Spleen (tissue), 11 donors: Measurements from ENCODE around the gene NPC1L1. TPM values are rescaled to one million over a fixed set of nuclear protein-coding genes. Genes with fewer than 3 reads are reported as not detected.
"Not testable (repeated sequence)": the region's sequence is repeated elsewhere in the genome, so short reads cannot be mapped to it uniquely, and the experiment has no call there.

Experiments used
- DNase-seq: peaks from one replicate; pipeline ENCODE4 v3.0.0-alpha.2; 2020
- H3K27ac ChIP-seq, 8 donors: fragments of 200-600 bp; sonication (generic) in 7 of 8; 1 replicate in 4 of 8; 2 replicates in 4 of 8; pipeline versions ENCODE4 v1.5.0 to v1.8.0; 2016 to 2021; ENCODE audit warnings: inconsistent platforms in 4 of 8, mild to moderate bottlenecking in 4 of 8, moderate library complexity in 1 of 8
- H3K27me3 ChIP-seq, 7 donors: fragments of 200-600 bp; sonication (generic) in 6 of 7; replicated peaks in 1 of 7; 1 replicate in 4 of 7; 2 replicates in 3 of 7; pipeline versions ENCODE4 v1.5.0 to v1.8.0; 2016 to 2021; ENCODE audit warnings: inconsistent platforms in 3 of 7, mild to moderate bottlenecking in 1 of 7
- H3K36me3 ChIP-seq, 6 donors: fragments of 200-600 bp; sonication (generic) in 5 of 6; 1 replicate in 4 of 6; 2 replicates in 2 of 6; pipeline versions ENCODE4 v1.5.0 to v1.8.0; 2016 to 2021; ENCODE audit warnings: inconsistent platforms in 2 of 6
- H3K4me1 ChIP-seq, 6 donors: fragments of 200-600 bp; sonication (generic) in 5 of 6; 1 replicate in 3 of 6; 2 replicates in 3 of 6; pipeline versions ENCODE4 v1.5.0 to v1.8.0; 2016 to 2021; ENCODE audit warnings: inconsistent platforms in 3 of 6
- H3K4me3 ChIP-seq, 8 donors: fragments of 200-600 bp; sonication (generic) in 7 of 8; 1 replicate in 4 of 8; 2 replicates in 4 of 8; pipeline versions ENCODE4 v1.5.0 to v1.8.0; 2016 to 2021; ENCODE audit warnings: inconsistent platforms in 4 of 8, mild to moderate bottlenecking in 4 of 8, moderate library complexity in 2 of 8
- H3K9me3 ChIP-seq, 8 donors: fragments of 200-600 bp; sonication (generic) in 7 of 8; 1 replicate in 4 of 8; 2 replicates in 4 of 8; pipeline versions ENCODE4 v1.5.0 to v1.8.0; 2016 to 2021; ENCODE audit warnings: inconsistent platforms in 4 of 8
- POLR2A ChIP-seq, 3 donors: fragments of 450-650 bp; IDR thresholded peaks; one replicate each; pipeline ENCODE4 v1.5.1; 2017; ENCODE audit warnings: antibody characterized with exemption in 3 of 3, mild to moderate bottlenecking in 1 of 3
- POLR2AphosphoS5 ChIP-seq, 3 donors: sonication (generic); formaldehyde crosslinking; IDR thresholded peaks; one replicate each; pipeline ENCODE4 v1.5.1; 2017; ENCODE audit warnings: antibody characterized with exemption in 3 of 3
- WGBS, 5 donors: extraction: QIAGEN DNeasy Blood & Tissue Kit in 3 of 5; methylation state at CpG; one replicate each; pipeline versions ENCODE4 v1.1.5 to v1.1.7; 2013 to 2018; 5-methylcytosine and 5-hydroxymethylcytosine counted together
- intact Hi-C: fragments of 100-400 bp; cut with DNase I; formaldehyde crosslinking; loops from one replicate; pipeline ENCODE4 v1.15.0; 2023; ENCODE audit warnings: low total_unique reads
- polyA plus RNA-seq, 3 donors: library from polyadenylated mRNA; stranded (reverse); fragments of 200-250 nt; gene quantifications; one replicate each; pipeline ENCODE4 v1.2.1, GENCODE V29; 2013
- total RNA-seq, 7 donors: library from RNA; depleted of rRNA in 3 of 7; stranded (reverse); fragments of >200 nt in 3 of 7; fragmentation: NEBNext Ultra II Directional in 4 of 7; extraction: Animal tissue kit (Norgen Biotek cat#: 25700) in 4 of 7; gene quantifications; one replicate each; pipeline versions ENCODE4 v1.1.0 to v1.2.1, GENCODE V29; 2016 to 2021
- TF ChIP-seq, protein P1 (sequence below), 11 experiments: fragments of 200-600 bp in 7 of 11; fragments of 450-650 bp in 4 of 11; sonication (generic) in 4 of 11; IDR thresholded peaks in 8 of 11; conservative IDR thresholded peaks in 3 of 11; 1 replicate in 7 of 11; 2 replicates in 4 of 11; pipeline versions ENCODE4 v1.4.0 to v1.8.0; 2016 to 2021; ENCODE audit warnings: antibody characterized with exemption in 11 of 11, inconsistent platforms in 4 of 11, mild to moderate bottlenecking in 1 of 11
- donor health status: healthy with polysubstance abuse.
- donor health status: DM: no; HTN: no; CAD: no; lungs with moderate emphysema.
- donor health status: DM: no; HTN: no; CAD: no.
- donor health status: Bipolar disorder and iron deficiency.
- donor health status: healthy.
- donor health status: DM: no; HTN: no; CAD: no.
- donor health status: DM: yes; HTN: yes; CAD: no.

NPC1L1 gene
- total and polyA plus RNA-seq, 10 donors: 0.02 to 0.07 (median 0.03) TPM; not detected in 6

DNA sequence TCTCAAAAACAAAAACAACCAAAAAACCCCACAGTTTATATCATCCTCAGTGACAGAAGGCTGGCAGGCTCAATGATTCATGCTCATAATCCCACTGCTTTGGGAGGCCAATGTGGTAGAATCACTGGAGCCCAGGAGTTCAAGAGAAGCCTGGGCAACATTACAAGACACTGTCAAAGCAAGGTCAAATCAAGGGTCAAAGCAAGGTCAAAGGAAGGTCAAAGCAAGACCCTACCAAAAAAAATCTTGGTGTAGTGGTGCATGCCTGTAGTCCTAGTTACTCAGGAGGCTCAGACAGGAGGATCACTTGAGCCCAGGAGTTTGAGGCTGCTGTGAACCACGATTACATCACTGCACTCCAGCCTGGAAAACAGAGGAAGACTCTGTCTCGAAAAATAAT is 14.2 kb upstream of the NPC1L1 start:
- DNase-seq: no peak
- H3K36me3 ChIP-seq: no peaks in the 10 kb centered on the region
- no peak overlapping the region for H3K4me3 ChIP-seq
- no peaks in the 10 kb centered on the region for H3K4me1 ChIP-seq
- no peaks in the 10 kb centered on the region for H3K9me3 ChIP-seq
- intact Hi-C loops: no loop called here
- H3K27me3 ChIP-seq: no peaks in the 10 kb centered on the region
- 64 to 87% (median 76%) methylated on average over 2 of the region's 2 CpGs for WGBS, 5 donors
- no peak overlapping the region for H3K27ac ChIP-seq
- TF ChIP-seq POLR2AphosphoS5 (IDR thresholded peaks at IDR 0.05): no peak
- TF ChIP-seq, protein P1, sequence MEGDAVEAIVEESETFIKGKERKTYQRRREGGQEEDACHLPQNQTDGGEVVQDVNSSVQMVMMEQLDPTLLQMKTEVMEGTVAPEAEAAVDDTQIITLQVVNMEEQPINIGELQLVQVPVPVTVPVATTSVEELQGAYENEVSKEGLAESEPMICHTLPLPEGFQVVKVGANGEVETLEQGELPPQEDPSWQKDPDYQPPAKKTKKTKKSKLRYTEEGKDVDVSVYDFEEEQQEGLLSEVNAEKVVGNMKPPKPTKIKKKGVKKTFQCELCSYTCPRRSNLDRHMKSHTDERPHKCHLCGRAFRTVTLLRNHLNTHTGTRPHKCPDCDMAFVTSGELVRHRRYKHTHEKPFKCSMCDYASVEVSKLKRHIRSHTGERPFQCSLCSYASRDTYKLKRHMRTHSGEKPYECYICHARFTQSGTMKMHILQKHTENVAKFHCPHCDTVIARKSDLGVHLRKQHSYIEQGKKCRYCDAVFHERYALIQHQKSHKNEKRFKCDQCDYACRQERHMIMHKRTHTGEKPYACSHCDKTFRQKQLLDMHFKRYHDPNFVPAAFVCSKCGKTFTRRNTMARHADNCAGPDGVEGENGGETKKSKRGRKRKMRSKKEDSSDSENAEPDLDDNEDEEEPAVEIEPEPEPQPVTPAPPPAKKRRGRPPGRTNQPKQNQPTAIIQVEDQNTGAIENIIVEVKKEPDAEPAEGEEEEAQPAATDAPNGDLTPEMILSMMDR (IDR thresholded peaks at IDR 0.05 in 8 of 11, conservative IDR thresholded peaks at IDR 0.05 in 3 of 11): no peak
- no peak for TF ChIP-seq POLR2A (IDR thresholded peaks at IDR 0.05)

DNA sequence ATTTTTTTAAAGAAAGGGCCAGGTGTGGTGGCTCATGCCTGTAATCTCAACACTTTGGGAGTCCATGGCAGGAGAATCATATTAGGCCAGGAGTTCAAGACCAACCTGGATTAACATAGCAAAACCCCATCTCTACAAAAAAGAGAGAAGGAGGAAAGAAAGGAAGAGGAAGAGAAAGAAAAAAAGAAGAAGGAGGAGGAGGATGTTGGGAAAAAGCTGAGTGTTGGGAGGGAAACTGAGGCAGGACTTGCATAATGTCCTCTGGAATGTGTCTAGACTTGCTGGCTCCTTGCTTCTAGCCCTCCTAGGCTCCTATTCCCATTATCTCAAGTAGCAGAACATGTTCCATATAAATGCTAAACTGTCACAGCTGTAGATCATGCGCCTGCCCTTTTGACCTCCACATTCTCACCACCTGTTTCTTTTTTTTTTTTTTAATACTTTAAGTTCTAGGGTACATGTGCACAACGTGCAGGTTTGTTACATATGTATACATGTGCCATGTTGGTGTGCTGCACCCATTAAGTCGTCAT is 11.4 kb upstream of the NPC1L1 start:
- H3K9me3 ChIP-seq, H3K27ac ChIP-seq, H3K4me3 ChIP-seq, DNase-seq, H3K36me3 ChIP-seq, H3K4me1 ChIP-seq, intact Hi-C loops, H3K27me3 ChIP-seq: not testable (repeated sequence)
- 57 to 85% (median 69%) methylated on average over 2 to 3 of the region's 3 CpGs for WGBS, 5 donors

DNA sequence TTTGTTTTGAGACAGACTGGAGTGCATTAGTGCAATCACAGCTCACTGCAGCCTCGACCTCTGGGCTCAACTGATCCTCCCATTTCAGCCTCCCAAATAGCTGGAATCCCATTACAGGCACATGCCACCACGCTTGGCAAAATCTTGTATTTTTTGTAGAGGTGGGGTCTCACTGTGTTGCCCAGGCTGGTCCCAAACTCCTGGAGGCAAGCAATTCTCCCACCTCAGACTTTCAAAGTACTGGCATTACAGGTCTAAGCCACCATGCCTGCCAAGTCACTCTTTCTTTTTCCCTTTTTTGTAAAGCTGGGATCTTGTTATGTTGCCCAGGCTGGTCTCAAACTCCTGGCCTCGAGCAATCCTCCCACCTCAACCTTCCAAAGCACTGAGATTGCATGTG is 8.3 kb upstream of the NPC1L1 start:
- Histone ChIP-seq H3K4me1 (no peaks in the 10 kb centered on the region), H3K27me3 (peaks cover 0 to 4% (median 0%) of the 10 kb centered on the region in 7 donors), H3K4me3 (no peak overlapping the region), H3K27ac (no peak overlapping the region), H3K36me3 (no peaks in the 10 kb centered on the region), H3K9me3 (no peaks in the 10 kb centered on the region)
- TF ChIP-seq POLR2A (IDR thresholded peaks at IDR 0.05) (no peak), POLR2AphosphoS5 (IDR thresholded peaks at IDR 0.05) (no peak)
- TF ChIP-seq, protein P1 (IDR thresholded peaks at IDR 0.05 in 8 of 11, conservative IDR thresholded peaks at IDR 0.05 in 3 of 11): no peak
- DNase-seq: no peak
- WGBS, 5 donors: 58 to 82% (median 71%) methylated on average over 3 of the region's 3 CpGs
- intact Hi-C loops: no loop called here

DNA sequence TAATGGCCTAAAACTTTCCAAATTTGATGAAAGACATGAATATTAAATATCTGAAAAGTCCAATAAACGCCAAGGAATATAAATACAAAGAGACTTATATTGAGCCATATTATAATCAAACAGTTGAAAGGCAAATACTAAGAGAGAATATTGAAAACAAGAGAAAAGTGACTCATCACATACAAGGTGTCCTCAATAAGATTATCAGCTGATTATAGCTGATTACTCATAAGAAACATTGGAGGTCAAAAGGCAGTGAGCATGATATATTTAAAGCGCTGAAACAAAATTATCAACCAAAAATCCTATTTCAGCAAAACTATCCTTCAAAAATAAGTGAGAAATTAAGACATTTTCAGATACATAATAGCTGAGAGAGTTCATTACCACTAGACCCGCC is 7.8 kb upstream of the NPC1L1 start:
- Histone ChIP-seq H3K4me3 (no peak overlapping the region), H3K27ac (no peak overlapping the region), H3K9me3 (no peaks in the 10 kb centered on the region), H3K4me1 (no peaks in the 10 kb centered on the region), H3K36me3 (no peaks in the 10 kb centered on the region), H3K27me3 (peaks cover 0 to 4% (median 0%) of the 10 kb centered on the region in 7 donors)
- intact Hi-C loops: no loop called here
- WGBS, 5 donors: 83 to 93% (median 91%) methylated on average over 3 of the region's 3 CpGs
- TF ChIP-seq, protein P1 (IDR thresholded peaks at IDR 0.05 in 8 of 11, conservative IDR thresholded peaks at IDR 0.05 in 3 of 11): no peak
- no peak for TF ChIP-seq POLR2AphosphoS5 (IDR thresholded peaks at IDR 0.05)
- TF ChIP-seq POLR2A (IDR thresholded peaks at IDR 0.05): no peak
- DNase-seq: no peak
